Rectal smooth muscle tissue (tissue), 1 donor: ENCODE data around the gene ACSM5.

Experiments used
- H3K27ac ChIP-seq: one replicate; pipeline ENCODE4 v1.7.0; 2013; ENCODE audit warnings: low read depth, low read length, inconsistent platforms
- H3K27me3 ChIP-seq: one replicate; pipeline ENCODE4 v1.7.0; 2013; ENCODE audit warnings: low read length; ENCODE audit not compliant: control insufficient read depth, insufficient read depth
- H3K36me3 ChIP-seq: one replicate; pipeline ENCODE4 v1.7.0; 2013; ENCODE audit warnings: low read length; ENCODE audit not compliant: control insufficient read depth, insufficient read depth
- H3K4me1 ChIP-seq: one replicate; pipeline ENCODE4 v1.7.0; 2013; ENCODE audit warnings: low read length; ENCODE audit not compliant: control insufficient read depth, insufficient read depth
- H3K4me3 ChIP-seq: one replicate; pipeline ENCODE4 v1.7.0; 2013; ENCODE audit warnings: low read length
- H3K9ac ChIP-seq: one replicate; pipeline ENCODE4 v1.7.0; 2013; ENCODE audit warnings: low read length

Gene ACSM5

GRCh38 chr16:20387978-20388377, 21.4 kb upstream of the ACSM5 start:
- no peaks in the 10 kb centered on the region for H3K36me3 ChIP-seq
- H3K27ac ChIP-seq, result no peak overlapping the region
- H3K9ac ChIP-seq, result no peak overlapping the region
- no peaks in the 10 kb centered on the region for H3K27me3 ChIP-seq
- no peak overlapping the region for H3K4me3 ChIP-seq
- H3K4me1 ChIP-seq, result no peaks in the 10 kb centered on the region

- Histone ChIP-seq H3K9ac (no peak overlapping the region), H3K36me3 (no peaks in the 10 kb centered on the region), H3K4me3 (no peak overlapping the region), H3K27ac (no peak overlapping the region), H3K27me3 (no peaks in the 10 kb centered on the region), H3K4me1 (peaks cover 3% of the 10 kb centered on the region)
Observed at GRCh38 chr16:20388854-20389253, 20.5 kb upstream of the ACSM5 start.

GRCh38 chr16:20391045-20391444, 18.3 kb upstream of the ACSM5 start:
- H3K4me3 ChIP-seq, result no peak overlapping the region
- no peak overlapping the region for H3K27ac ChIP-seq
- H3K36me3 ChIP-seq, result no peaks in the 10 kb centered on the region
- no peaks in the 10 kb centered on the region for H3K27me3 ChIP-seq
- peaks cover 3% of the 10 kb centered on the region for H3K4me1 ChIP-seq
- H3K9ac ChIP-seq, result no peak overlapping the region

- H3K27me3 ChIP-seq, result no peaks in the 10 kb centered on the region
- H3K36me3 ChIP-seq, result no peaks in the 10 kb centered on the region
- no peak overlapping the region for H3K4me3 ChIP-seq
- peaks cover 3% of the 10 kb centered on the region for H3K4me1 ChIP-seq
- no peak overlapping the region for H3K27ac ChIP-seq
- H3K9ac ChIP-seq, result no peak overlapping the region
Observed at GRCh38 chr16:20393801-20394577, 15.3 kb upstream of the ACSM5 start.

GRCh38 chr16:20395946-20396345, 13.4 kb upstream of the ACSM5 start:
- H3K27ac ChIP-seq, result no peak overlapping the region
- H3K4me1 ChIP-seq, result peaks cover 3% of the 10 kb centered on the region
- H3K36me3 ChIP-seq, result no peaks in the 10 kb centered on the region
- H3K9ac ChIP-seq, result no peak overlapping the region
- no peaks in the 10 kb centered on the region for H3K27me3 ChIP-seq
- no peak overlapping the region for H3K4me3 ChIP-seq

GRCh38 chr16:20396846-20397467, 12.4 kb upstream of the ACSM5 start:
- Histone ChIP-seq H3K27me3 (no peaks in the 10 kb centered on the region), H3K9ac (no peak overlapping the region), H3K27ac (no peak overlapping the region), H3K36me3 (no peaks in the 10 kb centered on the region), H3K4me1 (peaks cover 3% of the 10 kb centered on the region), H3K4me3 (no peak overlapping the region)

- no peak overlapping the region for H3K27ac ChIP-seq
- no peaks in the 10 kb centered on the region for H3K36me3 ChIP-seq
- H3K27me3 ChIP-seq, result no peaks in the 10 kb centered on the region
- H3K9ac ChIP-seq, result no peak overlapping the region
- H3K4me1 ChIP-seq, result peaks cover 3% of the 10 kb centered on the region
- no peak overlapping the region for H3K4me3 ChIP-seq
Observed at GRCh38 chr16:20397468-20398074, 11.8 kb upstream of the ACSM5 start.

- Histone ChIP-seq H3K4me1 (peaks cover under 1% of the 10 kb centered on the region), H3K9ac (no peak overlapping the region), H3K4me3 (no peak overlapping the region), H3K36me3 (no peaks in the 10 kb centered on the region), H3K27ac (no peak overlapping the region), H3K27me3 (no peaks in the 10 kb centered on the region)
Observed at GRCh38 chr16:20398603-20399002, 10.7 kb upstream of the ACSM5 start.

- no peaks in the 10 kb centered on the region for H3K27me3 ChIP-seq
- H3K9ac ChIP-seq, result no peak overlapping the region
- no peaks in the 10 kb centered on the region for H3K4me1 ChIP-seq
- H3K36me3 ChIP-seq, result no peaks in the 10 kb centered on the region
- H3K4me3 ChIP-seq, result no peak overlapping the region
- no peak overlapping the region for H3K27ac ChIP-seq
Observed at GRCh38 chr16:20399185-20399584, 10.1 kb upstream of the ACSM5 start.

GRCh38 chr16:20401066-20401465, 8.3 kb upstream of the ACSM5 start:
- no peaks in the 10 kb centered on the region for H3K36me3 ChIP-seq
- no peak overlapping the region for H3K9ac ChIP-seq
- H3K4me3 ChIP-seq, result no peak overlapping the region
- no peaks in the 10 kb centered on the region for H3K4me1 ChIP-seq
- no peak overlapping the region for H3K27ac ChIP-seq
- no peaks in the 10 kb centered on the region for H3K27me3 ChIP-seq

- Histone ChIP-seq H3K9ac (no peak overlapping the region), H3K27ac (no peak overlapping the region), H3K4me1 (no peaks in the 10 kb centered on the region), H3K27me3 (no peaks in the 10 kb centered on the region), H3K4me3 (no peak overlapping the region), H3K36me3 (no peaks in the 10 kb centered on the region)
Observed at GRCh38 chr16:20401475-20402016, 7.8 kb upstream of the ACSM5 start.

GRCh38 chr16:20402651-20403050, 6.7 kb upstream of the ACSM5 start:
- Histone ChIP-seq H3K4me1 (no peaks in the 10 kb centered on the region), H3K4me3 (no peak overlapping the region), H3K9ac (no peak overlapping the region), H3K27ac (no peak overlapping the region), H3K27me3 (no peaks in the 10 kb centered on the region), H3K36me3 (no peaks in the 10 kb centered on the region)
